ENCODE results near the gene ZNF521.

- TF ChIP-seq POLR2A (IDR thresholded peaks at IDR 0.05), result no peak
- TF ChIP-seq CTCF (IDR thresholded peaks at IDR 0.05), result no peak
Observed at GRCh38 chr18:25334588-25334987, 17.4 kb downstream of the ZNF521 start.
